LNCAP (cell line): Measurements from ENCODE around the gene TMEM82.

Experiments used
- CTCF ChIP-seq: fragments of 450-650 bp; IDR thresholded peaks from 2 replicates; pipeline ENCODE4 v1.5.1; 2017; ENCODE audit warnings: mild to moderate bottlenecking

TMEM82 gene

GRCh38 chr1:15734296-15734695 is 8.0 kb upstream of the TMEM82 start:
- TF ChIP-seq CTCF: no peak

- no peak for TF ChIP-seq CTCF
These were observed 7.4 kb upstream of the TMEM82 start for GRCh38 chr1:15734901-15735300.

GRCh38 chr1:15735304-15736037 is 6.8 kb upstream of the TMEM82 start:
- no peak for TF ChIP-seq CTCF

- TF ChIP-seq CTCF: no peak
These were observed 6.0 kb upstream of the TMEM82 start, which contains the start of gene SLC25A34 for GRCh38 chr1:15736038-15736891. SLC25A34 (plus strand) TSS chr1:15736258; CDS start chr1:15736486, 228 bp downstream.

GRCh38 chr1:15736892-15737261 is 5.4 kb upstream of the TMEM82 start:
- TF ChIP-seq CTCF: no peak

GRCh38 chr1:15737324-15738319 is 4.7 kb upstream of the TMEM82 start:
- TF ChIP-seq CTCF: no peak
